HL-60 (cell line): ENCODE measurements around the gene EEF2K.

Source experiments
- CTCF ChIP-seq: IDR thresholded peaks from one replicate; pipeline ENCODE4 v1.5.1; 2011; ENCODE audit warnings: low read length, control low read depth, inconsistent platforms; ENCODE audit not compliant: insufficient read depth
- POLR2AphosphoS5 ChIP-seq: IDR thresholded peaks from 2 replicates; pipeline ENCODE4 v1.6.1; 2012; ENCODE audit warnings: low read depth
- SPI1 ChIP-seq: IDR thresholded peaks from 2 replicates; pipeline ENCODE4 v1.6.1; 2012; ENCODE audit warnings: low read depth, mild to moderate bottlenecking, borderline replicate concordance

- no peak for TF ChIP-seq CTCF
- TF ChIP-seq SPI1: no peak
- TF ChIP-seq POLR2AphosphoS5: no peak
Observed at GRCh38 chr16:22329199-22329695, 123.2 kb downstream of the EEF2K start.
